DMS 273 (cell line): ENCODE measurements around the gene DHFR2.
"Not testable (repeated sequence)": the region's sequence is repeated elsewhere in the genome, so short reads cannot be mapped to it uniquely, and the experiment has no call there.

Experiments
- DNase-seq: peaks from one replicate; lab custom pipeline; 2025; ENCODE audit not compliant: unreplicated experiment; lab: John Stamatoyannopoulos, UW

DHFR2 gene

DNA sequence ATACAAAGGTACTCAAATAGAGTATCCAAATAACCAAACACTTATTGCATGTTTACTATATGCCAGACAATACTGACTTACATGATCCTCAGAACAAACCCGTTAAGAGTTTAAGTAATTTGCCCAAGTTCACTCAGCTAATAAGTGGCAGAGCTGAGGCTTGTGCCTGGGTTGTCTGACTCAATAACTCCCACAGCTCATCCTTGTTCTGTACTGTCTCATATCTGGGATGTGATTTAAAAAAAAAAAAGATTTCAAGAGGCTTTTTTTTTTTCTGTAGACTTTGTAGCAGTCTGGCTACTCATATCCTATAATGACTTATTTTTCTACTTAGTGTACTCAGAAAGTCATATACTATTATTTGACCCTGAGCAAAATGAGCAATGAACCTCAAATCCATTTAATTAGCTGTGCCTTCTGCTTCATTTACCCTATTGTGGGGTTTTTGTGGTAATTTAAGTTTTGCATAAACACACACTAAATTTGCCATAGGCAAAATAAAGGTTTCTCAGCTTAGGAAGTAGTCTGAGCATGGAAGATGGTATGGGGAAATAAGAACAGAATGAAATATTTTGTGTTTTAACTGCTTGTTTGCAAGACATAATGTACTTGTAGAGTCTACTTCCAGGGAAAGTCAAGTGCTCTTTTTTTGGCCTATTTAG lies 3.2 kb upstream of the DHFR2 start:
- no peak for DNase-seq

DNA sequence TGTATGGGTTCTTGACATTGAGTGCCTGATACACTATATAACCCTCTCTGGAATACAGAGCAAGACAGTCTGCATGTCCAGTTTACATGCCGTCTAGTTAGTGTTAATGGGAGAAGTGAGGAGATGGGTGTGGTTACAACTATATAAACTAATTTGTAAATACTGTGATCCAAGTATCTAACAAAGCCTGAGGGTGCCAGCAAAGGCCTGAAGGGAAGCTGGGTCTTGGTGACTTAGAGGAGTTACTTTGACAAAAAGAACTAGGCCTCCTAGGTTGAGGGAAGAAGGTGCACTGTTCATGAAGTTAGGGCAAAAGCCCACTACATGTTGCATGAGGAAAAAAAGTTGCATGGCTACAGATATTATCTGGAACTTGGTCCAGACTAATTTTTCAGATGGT lies 2.4 kb upstream of the DHFR2 start:
- DNase-seq = no peak

DNA sequence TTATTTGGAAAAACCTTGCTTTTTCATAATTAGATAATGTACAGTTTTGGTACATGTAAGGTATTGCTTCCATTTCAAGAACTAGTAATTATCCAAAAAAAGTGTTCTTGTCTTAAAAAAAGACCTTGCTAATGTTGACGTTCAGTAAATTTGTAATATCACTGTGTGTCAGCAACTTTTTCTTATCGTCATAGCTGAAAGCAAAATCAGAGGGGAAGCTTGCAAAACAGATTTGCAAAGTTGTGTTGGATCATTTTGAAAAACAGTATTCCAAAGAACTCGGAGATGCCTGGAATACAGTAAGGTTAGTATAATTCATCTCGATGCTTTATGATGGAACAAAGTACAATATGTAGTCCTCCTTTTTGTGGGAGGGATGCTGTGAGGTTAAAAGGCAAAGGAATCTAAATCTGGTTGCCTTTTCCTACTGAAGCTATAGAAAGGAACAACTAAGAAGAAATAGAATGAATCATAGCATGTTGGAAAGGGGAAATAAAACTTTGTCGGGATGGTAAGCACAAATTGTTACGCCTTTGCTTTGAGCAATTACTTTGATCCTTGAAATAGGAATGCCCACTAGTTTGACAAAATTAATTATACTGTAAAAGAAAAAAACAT lies 1.6 kb upstream of the DHFR2 start:
- DNase-seq = no peak

DNA sequence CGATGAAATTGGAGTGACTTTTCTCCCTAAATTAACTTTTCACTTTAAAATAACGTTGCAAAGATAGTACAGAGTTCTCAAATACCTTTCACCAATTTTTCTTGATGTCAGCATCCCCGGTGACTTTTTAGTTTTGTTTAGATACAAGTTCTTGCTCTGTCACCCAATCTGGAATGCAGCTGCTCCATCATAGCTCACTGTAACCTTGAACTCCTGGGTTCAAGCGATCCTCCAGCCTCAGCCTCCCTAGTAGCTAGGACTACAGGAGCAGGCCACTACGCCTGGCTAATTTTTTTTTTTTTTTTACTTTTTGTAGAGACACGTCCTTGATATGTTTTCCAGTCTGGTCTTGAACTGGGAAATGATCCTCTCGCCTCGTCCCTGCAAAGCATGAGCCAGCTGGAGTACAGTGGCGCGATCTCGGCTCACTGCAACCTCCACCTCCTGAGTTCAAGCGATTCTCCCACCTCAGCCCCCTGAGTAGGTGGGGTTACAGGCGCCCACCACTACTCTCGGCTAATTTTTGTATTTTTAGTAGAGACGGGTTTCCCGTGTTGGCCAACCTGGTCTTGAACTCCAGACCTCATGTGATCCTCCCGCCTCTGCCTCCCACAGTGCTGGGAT lies 892 bp upstream of the DHFR2 start:
- peak; percentile 43 for DNase-seq

DNA sequence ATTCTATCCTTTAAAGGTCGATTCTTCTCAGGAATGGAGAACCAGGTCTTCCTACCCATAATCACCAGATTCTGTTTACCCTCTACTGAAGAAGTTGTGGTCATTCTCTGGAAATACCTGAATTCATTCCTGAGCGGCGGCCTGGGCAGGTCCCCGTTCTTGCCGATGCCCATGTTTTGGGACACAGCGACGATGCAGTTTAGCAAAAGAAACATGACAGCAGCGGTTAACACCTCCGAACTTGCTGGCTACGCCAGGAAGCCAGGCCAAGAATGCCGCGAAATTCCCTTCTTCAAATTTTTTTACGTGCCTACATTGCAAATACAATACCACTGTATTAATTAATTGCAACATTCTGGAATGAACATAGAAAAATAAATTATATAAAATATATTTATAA lies 1.4 kb downstream of the DHFR2 start:
- DNase-seq = no peak

DNA sequence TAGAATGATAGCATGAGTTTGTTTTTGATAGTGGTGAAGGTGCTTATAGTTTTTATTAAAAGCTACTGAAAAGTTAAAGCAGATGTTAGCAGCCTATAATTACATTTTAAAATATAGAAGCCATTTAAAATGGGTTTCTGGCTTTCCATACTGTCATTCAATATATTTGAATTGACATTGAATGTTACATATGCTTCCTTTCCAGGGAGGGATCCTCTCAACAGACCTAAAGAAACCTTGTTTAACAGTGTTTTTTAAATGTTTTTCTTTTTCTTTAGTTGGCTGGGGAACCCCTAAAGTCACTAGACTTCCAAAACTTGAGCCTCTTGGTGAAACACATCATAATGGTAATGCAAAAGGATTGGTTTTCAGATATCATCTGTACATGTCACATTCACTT lies 12.2 kb downstream of the DHFR2 start:
- DNase-seq = no peak

DNA sequence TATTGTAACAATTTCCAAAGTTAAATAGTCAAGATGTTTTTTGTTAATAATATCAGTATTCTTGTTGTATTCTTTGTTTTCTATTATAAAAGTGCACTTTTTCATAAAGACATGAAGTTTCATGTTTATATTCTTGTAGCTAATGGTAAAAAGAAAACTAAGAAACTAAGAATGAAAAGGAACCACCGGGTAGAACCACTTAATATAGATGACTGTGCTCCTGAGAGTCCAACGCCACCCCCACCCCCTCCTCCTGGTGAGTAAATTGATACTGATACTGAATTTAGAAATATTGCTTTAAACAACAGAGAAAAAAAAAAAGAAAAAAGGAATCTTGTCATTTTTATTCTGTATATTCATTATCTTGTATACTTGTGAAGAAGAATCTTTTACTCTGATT lies 13.4 kb downstream of the DHFR2 start:
- DNase-seq = no peak

DNA sequence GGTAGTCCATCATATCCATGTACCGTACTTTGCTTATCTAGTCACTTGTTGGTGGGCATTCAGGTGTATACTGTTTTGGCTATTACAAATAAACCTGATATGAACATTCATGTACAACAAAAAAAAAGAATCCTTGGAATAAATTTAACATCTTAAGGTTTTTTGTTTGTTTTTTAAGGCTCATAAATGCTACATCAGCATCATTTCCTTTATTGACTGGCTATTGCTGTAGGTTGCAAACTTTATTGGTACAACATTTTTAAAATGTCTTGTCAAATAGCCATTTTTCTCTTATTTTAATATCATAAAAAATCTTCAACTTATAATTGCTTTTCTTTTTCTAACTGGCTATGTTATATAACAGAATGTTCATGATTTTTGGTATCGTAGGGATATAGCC lies 16.2 kb downstream of the DHFR2 start:
- DNase-seq = no peak

DNA sequence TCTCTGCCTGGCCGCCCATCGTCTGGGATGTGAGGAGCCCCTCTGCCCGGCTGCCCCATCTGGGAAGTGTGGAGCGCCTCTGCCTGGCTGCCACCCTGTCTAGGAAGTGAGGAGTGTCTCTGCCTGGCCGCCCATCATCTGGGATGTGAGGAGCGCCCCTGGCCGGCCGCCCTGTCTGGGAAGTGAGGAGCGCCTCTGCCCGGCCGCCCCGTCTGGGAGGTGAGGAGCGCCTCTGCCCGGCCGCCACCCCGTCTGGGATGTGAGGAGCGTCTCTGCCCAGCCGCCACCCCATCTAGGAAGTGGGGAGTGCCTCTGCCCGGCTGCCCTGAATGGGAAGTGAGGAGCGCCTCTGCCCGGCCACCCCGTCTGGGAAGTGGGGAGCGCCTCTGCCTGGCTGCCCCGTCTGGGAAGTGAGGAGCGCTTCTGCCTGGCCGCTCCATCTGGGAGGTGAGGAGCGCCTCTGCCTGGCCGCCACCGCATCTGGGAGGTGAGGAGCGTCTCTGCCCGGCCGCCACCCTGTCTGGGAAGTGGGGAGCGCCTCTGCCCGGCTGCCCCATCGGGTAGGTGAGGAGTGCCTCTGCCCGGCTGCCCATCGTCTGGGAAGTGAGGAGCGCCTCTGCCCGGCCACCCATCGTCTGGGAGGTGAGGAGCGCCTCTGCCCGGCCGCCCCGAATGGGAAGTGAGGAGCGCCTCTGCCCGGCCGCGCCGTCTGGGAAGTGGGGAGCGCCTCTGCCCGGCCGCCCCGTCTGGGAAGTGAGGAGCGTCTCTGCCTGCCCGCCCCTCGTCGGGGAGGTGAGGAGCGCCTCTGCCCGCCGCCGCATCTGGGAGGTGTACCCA lies 18.4 kb downstream of the DHFR2 start:
- not testable (repeated sequence) for DNase-seq

DNA sequence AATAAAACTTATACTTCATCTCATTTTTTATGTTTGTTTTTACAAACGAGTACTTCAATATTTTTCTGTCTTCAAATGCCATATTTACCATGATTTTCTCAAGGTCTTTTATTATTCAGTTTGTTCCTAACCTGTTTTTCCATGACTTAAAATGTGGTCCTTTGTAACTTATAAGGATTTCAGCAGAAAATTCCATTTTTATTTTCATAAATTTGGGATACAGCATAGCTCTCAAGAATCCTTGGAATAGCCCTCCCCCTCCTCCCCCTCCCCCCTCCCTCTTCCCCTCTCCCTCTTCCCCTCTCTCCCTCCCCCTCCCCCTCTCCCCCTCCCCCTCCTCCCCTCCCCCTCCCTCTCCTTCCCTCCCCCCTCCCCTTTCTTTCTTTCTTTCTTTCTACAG lies 19.4 kb downstream of the DHFR2 start:
- DNase-seq = no peak

DNA sequence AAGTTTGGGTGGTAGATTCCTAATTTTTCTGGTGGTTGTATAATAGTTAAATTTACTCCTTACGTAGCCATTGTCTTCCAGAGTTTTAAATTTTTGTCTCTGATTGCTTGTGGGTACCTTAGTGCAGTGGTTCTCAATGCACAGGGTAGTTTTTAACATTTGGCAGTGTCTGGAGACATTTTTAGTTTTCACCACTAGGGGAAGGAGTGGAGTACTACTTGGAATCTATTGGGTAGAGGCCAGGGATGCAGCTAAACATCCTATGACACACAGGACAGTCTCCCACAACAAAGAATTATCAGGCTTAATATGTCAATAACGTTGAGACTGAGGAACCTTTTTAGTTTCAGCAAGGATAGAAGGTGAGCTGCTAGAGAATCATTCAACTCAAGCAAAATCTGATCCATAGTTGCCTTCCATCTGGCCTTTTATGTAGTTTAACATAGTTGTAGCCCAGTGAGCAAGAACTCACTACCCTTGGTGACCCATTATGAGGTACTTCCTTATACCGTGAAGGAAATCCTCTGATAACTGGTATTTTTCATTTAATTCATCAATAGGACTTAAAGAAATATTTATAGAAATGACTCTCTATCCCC lies 25.7 kb downstream of the DHFR2 start:
- DNase-seq = peak; percentile 74

DNA sequence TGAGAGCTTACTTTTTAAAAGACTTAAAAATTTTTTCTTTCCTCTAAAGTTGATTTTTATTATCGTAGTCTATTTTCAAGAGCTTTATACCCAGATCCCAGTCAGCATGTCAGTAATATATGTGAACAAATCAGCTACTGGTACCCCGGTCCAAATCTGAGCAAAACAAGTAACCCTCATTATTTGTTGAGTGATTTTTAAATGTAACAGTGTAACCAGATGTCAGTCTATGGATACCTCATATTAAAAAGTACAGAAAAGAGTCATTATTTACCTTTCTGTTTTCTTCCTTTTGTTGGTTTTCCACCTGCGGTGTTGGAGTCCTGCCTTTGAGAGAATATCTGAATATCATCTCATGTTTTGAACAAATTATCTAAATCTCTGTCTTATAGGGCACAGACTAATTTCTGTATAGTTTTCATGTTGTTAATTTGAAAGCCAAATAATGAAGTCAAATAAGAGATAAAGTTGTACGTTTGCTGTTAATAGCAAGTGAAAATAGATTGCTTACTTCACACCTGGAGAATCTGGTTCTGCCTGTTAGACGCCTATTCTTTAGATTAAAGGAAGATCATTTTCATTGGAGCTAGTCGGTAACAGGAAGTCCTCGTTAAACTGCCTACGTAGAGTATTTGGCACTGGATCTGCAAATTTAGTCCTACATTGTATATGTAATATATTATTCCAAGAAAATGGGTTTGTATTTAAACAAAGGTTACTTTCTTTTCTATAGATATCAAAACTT lies 34.5 kb downstream of the DHFR2 start, which contains the start of gene STX19:
Gene STX19, minus strand, starts transcription at position 505 of the 745 bp plus-strand sequence. CDS start 13,328 bp downstream, outside the sequence.
- DNase-seq = no peak

DNA sequence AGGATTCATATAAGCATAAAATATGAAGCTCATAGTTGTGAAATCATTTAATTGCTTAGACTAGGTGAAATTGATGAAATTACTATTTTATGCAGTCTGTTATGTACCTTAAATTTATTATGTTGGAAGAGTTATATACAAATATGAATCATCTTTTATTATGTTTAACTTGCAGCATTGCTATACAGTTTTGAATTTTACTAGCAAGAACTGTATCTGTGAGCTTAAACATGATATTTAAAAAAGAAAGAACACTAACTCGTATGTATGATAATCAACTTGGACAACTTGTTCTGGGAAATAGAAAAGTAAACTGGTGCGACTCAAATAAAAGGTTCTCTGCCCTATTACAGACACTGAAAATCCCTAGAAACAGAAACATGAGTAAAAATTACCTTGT lies 36.1 kb downstream of the DHFR2 start:
- DNase-seq = no peak

DNA sequence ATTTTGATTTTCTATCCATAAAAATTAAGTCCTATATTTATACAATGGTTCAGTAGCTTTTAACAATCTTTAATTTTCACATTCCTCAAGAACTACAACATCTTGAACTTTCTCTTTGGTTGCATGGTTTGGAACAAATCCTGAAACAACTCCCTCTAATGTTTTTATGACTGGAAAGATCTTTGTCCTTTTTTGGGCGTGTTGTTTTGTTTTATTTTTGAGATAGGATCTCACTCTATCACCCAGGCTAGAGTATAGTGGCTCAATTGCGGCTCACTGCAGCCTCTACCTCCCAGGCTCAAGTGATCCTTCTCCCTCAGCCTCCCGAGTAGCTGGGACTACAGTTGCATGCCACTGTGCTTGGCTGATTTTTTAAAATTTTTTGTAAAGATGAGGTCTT lies 38.3 kb downstream of the DHFR2 start:
- DNase-seq = no peak

DNA sequence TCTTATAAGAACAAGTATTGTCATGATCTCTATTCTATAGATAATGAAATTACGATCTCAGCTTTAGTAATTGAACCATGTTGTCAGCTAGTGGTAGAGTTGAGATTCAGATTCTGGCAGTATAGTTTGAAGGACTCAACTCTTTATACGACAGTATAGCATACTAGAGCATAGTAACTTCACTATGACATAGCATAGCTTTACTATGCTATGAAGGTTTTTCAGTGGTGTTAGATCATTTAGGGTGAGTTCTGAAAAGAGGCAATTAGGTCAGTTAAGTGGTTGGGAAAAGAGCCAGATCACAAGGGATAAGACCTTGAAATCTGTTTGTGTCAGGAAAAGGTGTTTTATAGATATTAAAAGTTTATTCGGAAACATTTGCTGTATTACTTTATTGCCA lies 42.4 kb downstream of the DHFR2 start:
- DNase-seq = no peak

DNA sequence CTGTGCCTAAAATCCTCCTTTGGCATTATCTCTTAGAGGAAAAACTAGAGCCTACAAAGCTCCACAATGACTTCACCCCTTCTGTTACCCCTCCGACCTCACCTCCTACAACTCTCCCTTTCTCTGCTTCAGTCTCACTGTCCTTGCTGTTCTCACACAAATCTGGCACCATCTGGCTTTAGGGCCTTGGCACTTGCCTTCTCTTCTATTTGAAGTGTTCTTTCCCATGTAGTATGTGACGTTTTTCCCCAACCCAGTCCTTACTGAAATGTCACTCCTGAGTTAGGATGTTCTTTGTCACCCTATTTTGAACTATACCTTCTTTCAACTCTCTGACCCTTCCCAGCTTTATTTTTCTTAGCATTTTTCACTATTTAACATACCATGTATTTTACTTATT lies 43.1 kb downstream of the DHFR2 start:
- peak; percentile 27 for DNase-seq

DNA sequence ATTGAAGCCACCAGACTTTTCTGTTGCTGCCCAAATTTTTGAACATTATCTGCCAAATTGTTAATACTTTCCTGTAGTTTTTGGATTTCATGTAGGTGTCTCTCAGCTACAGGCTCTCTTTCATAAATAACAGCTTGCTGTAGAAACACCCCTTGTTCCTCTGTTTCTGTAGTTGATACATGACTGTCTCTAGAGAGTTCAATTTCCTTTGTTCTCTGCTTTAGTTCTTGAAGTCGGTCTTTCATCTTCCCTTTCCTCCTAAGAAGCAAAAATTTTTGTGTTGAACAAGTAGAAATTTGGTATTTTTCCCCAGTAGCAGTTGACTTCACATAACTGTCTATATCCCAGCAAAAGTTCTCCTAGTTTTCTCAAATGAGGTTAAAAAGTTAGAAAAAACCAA lies 47.7 kb downstream of the DHFR2 start:
- no peak for DNase-seq

DNA sequence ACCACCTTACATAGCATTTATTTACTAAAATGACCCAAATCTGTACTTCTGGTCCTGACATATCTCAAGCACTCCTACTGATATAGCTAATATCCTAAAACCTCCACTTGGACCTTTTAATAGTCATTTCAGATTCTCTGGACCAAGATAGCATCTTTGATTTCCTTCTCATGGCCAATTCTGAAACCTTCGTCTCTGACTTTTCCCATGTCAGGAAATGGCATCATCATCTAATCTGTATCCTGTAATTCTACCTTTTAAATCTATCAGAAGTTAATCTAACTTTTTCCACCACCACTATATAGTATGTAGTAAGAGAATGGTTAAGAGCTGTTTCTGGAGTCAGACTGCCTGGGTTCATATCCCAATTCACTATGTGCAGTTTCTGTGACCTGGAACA lies 50.5 kb downstream of the DHFR2 start:
- DNase-seq = no peak

DNA sequence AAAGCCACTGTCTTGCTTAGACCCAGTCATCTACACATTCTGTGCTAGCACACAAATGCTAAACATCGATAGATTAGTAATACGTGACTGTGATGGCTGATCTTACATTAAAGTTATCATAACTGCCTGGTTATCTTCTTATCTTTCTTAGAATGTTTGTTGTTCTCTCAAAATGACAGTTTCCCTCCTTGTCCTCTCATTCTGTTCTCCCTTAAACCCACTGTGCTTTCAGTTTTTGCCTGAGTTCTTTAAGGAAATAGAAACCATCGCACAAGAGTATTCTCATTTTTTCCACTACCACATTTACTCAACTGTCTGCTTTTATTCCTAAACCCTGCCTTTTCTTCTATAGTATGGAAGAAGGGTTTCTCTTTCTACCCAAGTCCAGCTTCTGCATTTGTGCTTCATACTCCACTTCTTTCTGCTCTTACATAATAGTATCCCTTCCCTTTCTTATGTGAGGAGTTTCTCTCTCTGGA lies 51.4 kb downstream of the DHFR2 start:
- no peak for DNase-seq

DNA sequence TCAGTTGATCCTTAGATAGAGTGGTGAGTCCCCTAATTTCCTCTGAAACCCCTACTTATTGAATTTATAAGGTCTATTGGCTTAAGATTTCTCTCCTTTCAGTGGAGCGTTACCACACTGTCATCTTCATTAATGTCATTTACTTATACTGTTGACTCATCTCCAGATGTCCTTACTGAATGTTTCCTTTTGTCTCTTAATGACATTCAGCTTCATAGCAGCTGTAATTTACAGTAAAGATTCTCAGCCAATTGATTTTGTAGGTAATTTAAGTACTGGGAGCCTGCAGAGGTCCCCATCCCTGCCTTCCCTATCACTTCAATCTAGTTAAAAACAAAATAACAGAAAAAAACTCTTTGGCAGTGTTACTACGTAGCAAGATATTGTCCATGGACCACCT lies 53.1 kb downstream of the DHFR2 start:
- no peak for DNase-seq
